HEK293 (cell line): Measurements from ENCODE around the gene VPS26B.

Experiments
- CTCF ChIA-PET: fragments of 350-600 bp; formaldehyde crosslinking; extraction: SDS; loops from one replicate; lab custom pipeline; 2021; ENCODE audit warnings: antibody characterized with exemption; lab: Yijun Ruan, JAX
- POLR2A ChIA-PET: fragments of 300-600 bp; formaldehyde crosslinking; extraction: SDS; loops from one replicate; lab custom pipeline; 2020; ENCODE audit warnings: antibody characterized with exemption, inconsistent platforms; lab: Yijun Ruan, JAX
- H3K27ac ChIP-seq: fragments of 200-500 bp; sonication (Bioruptor generic); 2 replicates; pipeline ENCODE4 v1.5.1; 2014; ENCODE audit warnings: low read depth, low read length, control low read depth, inconsistent platforms; ENCODE audit errors: extremely low read depth
- H3K36me3 ChIP-seq, 2 experiments: fragments of 200-500 bp in 1 of 2; sonication (Bioruptor generic) in 1 of 2; 1 replicate in 1 of 2; 2 replicates in 1 of 2; pipeline ENCODE4 v1.5.1; 2014 to 2017; ENCODE audit warnings: inconsistent platforms in 2 of 2, low read length in 2 of 2; ENCODE audit not compliant: control insufficient read depth in 2 of 2, insufficient read depth in 1 of 2
- H3K4me1 ChIP-seq: fragments of 200-500 bp; sonication (Bioruptor generic); 2 replicates; pipeline ENCODE4 v1.5.1; 2014; ENCODE audit warnings: mild to moderate bottlenecking, low read length, inconsistent platforms; ENCODE audit not compliant: control insufficient read depth, insufficient read depth
- H3K4me3 ChIP-seq: 2 replicates; pipeline ENCODE4 v1.5.1; 2011; ENCODE audit warnings: low read depth, mild to moderate bottlenecking, control low read depth, low read length, moderate library complexity
- H3K9me3 ChIP-seq: fragments of 200-500 bp; sonication (Bioruptor generic); 2 replicates; pipeline ENCODE4 v1.5.1; 2014; ENCODE audit warnings: low read depth, low read length, inconsistent platforms; ENCODE audit not compliant: control insufficient read depth, insufficient read depth
- AEBP2 ChIP-seq: fragments of 450-650 bp; formaldehyde crosslinking; IDR thresholded peaks from 2 replicates; pipeline ENCODE4 v1.5.1; 2016; ENCODE audit warnings: missing biosample characterization, missing genetic modification characterization, borderline replicate concordance
- ATF2 ChIP-seq: fragments of 450-650 bp; formaldehyde crosslinking; IDR thresholded peaks from 2 replicates; pipeline ENCODE4 v1.5.1; 2016; ENCODE audit warnings: missing biosample characterization, missing genetic modification characterization, low read depth
- HOXA7 ChIP-seq: sonication (generic); formaldehyde crosslinking; IDR thresholded peaks from 2 replicates; pipeline ENCODE4 v1.8.1; 2022; ENCODE audit warnings: missing genetic modification reagents, borderline replicate concordance
- TCF7L2 ChIP-seq: IDR thresholded peaks from 2 replicates; pipeline ENCODE4 v1.6.1; 2011; ENCODE audit warnings: low read depth, mild to moderate bottlenecking, inconsistent platforms, low read length, moderate library complexity, borderline replicate concordance
- ZFP37 ChIP-seq: fragments of 450-650 bp; formaldehyde crosslinking; IDR thresholded peaks from 2 replicates; pipeline ENCODE4 v1.5.1; 2016; ENCODE audit warnings: missing biosample characterization, missing genetic modification characterization
- ZNF133 ChIP-seq: fragments of 450-650 bp; formaldehyde crosslinking; IDR thresholded peaks from 2 replicates; pipeline ENCODE4 v1.5.1; 2016; ENCODE audit warnings: missing biosample characterization, missing genetic modification characterization
- ZNF18 ChIP-seq: fragments of 450-650 bp; formaldehyde crosslinking; IDR thresholded peaks from 2 replicates; pipeline ENCODE4 v1.5.1; 2016; ENCODE audit warnings: missing biosample characterization, missing genetic modification characterization
- ZNF24 ChIP-seq: fragments of 450-650 bp; formaldehyde crosslinking; IDR thresholded peaks from 2 replicates; pipeline ENCODE4 v1.5.1; 2016; ENCODE audit warnings: missing biosample characterization, missing genetic modification characterization
- ZNF302 ChIP-seq: fragments of 450-650 bp; formaldehyde crosslinking; IDR thresholded peaks from 2 replicates; pipeline ENCODE4 v1.5.1; 2016; ENCODE audit warnings: missing biosample characterization, missing genetic modification characterization, low read depth
- ZNF335 ChIP-seq: fragments of 450-650 bp; formaldehyde crosslinking; conservative IDR thresholded peaks from 2 replicates; pipeline ENCODE4 v1.5.1; 2016; ENCODE audit warnings: missing biosample characterization, missing genetic modification characterization
- ZNF449 ChIP-seq: fragments of 450-650 bp; formaldehyde crosslinking; IDR thresholded peaks from 2 replicates; pipeline ENCODE4 v1.5.1; 2017; ENCODE audit warnings: missing biosample characterization, mild to moderate bottlenecking, missing genetic modification characterization, moderate library complexity
- ZNF514 ChIP-seq: fragments of 450-650 bp; formaldehyde crosslinking; IDR thresholded peaks from 2 replicates; pipeline ENCODE4 v1.5.1; 2016; ENCODE audit warnings: missing biosample characterization, missing genetic modification characterization
- ZNF645 ChIP-seq: fragments of 450-650 bp; formaldehyde crosslinking; IDR thresholded peaks from 2 replicates; pipeline ENCODE4; 2016; ENCODE audit warnings: missing biosample characterization, missing genetic modification characterization
- ZNF654 ChIP-seq: fragments of 450-650 bp; formaldehyde crosslinking; IDR thresholded peaks from 2 replicates; pipeline ENCODE4 v1.5.1; 2016; ENCODE audit warnings: low read depth, missing biosample characterization, missing genetic modification characterization
- ZNF747 ChIP-seq: fragments of 450-650 bp; formaldehyde crosslinking; IDR thresholded peaks from 2 replicates; pipeline ENCODE4 v1.5.1; 2016; ENCODE audit warnings: missing biosample characterization, missing genetic modification characterization
- ZNF768 ChIP-seq: fragments of 450-650 bp; formaldehyde crosslinking; IDR thresholded peaks from 2 replicates; pipeline ENCODE4 v1.5.1; 2018; ENCODE audit warnings: missing biosample characterization, mild to moderate bottlenecking, missing genetic modification characterization
- ZNF792 ChIP-seq: fragments of 450-650 bp; formaldehyde crosslinking; IDR thresholded peaks from 2 replicates; pipeline ENCODE4 v1.5.1; 2016; ENCODE audit warnings: missing biosample characterization, missing genetic modification characterization
- ZNF843 ChIP-seq: fragments of 450-650 bp; formaldehyde crosslinking; IDR thresholded peaks from 2 replicates; pipeline ENCODE4 v1.5.1; 2016; ENCODE audit warnings: missing biosample characterization, missing genetic modification characterization
- ZSCAN16 ChIP-seq: fragments of 450-650 bp; formaldehyde crosslinking; IDR thresholded peaks from 2 replicates; pipeline ENCODE4 v1.5.1; 2016; ENCODE audit warnings: missing biosample characterization, missing genetic modification characterization

Gene VPS26B

DNA sequence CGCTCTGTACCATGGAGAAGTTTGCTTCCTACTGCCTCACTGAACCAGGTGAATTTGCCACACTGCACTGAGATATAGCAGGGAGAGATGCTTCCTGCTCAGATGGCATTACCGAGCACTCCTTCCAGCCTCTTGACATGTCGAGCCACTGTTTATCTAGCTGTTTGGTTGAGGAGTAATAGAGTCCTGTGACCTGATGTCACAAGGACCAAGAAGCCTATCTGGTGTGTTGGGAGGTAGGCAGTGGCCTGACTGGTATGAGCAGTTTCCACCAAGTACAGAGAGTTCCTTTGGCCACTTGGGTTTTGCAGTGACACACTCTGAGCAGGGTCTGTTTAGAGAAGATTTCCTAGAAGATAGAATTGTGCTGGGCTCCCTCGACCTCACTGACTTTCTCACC, 34.1 kb downstream of the VPS26B start (continued):
- TF ChIP-seq ZNF18 (tag by site-specific recombination) = no peak
- TF ChIP-seq, all 188 proteins: peak for 0

DNA sequence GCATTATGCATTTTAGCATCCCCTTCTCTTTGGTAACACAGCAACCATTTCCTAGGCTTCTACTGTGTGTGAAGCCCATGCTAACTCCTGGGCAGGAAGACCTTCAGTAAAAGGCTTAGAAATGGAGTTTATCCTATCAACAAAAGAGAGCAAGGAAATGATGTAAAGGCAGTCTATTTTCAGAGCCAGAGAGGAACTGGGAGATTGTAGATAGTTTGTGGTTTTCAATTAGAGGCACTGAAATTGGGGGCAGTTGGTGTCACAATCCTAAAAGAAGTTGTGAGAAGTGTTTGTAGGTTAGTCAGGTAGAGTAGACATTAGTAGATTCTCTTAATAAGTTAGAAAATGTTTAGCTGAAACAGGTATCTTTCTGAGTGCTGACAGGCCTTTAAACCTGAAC, 36.0 kb downstream of the VPS26B start:
- Histone ChIP-seq H3K4me3 (no peak overlapping the region), H3K36me3 (peaks cover 0 to 73% of the 10 kb centered on the region in 2 experiments; a peak in 2 of 3 replicates), H3K4me1 (no peaks in the 10 kb centered on the region), H3K9me3 (no peaks in the 10 kb centered on the region), H3K27ac (no peak overlapping the region)
- ChIA-PET CTCF (interaction anchor here (2.2 kb wide), 1 partner anchor 14 kb away, joined by 35 read pairs; the partner anchor contains the start of gene GLB1L3), POLR2A (no interaction called here)
- TF ChIP-seq ZNF133 (tag by site-specific recombination) = no peak
- TF ChIP-seq ZFP37 (tag by site-specific recombination) = no peak
- no peak for TF ChIP-seq HOXA7 (CRISPR knock-in tag)
- no peak for TF ChIP-seq AEBP2 (tag by site-specific recombination)
- no peak for TF ChIP-seq ZNF302 (tag by site-specific recombination)
- no peak for TF ChIP-seq ZNF843 (tag by site-specific recombination)
- TF ChIP-seq ZNF654 (tag by site-specific recombination) = no peak
- no peak for TF ChIP-seq ZNF514 (tag by site-specific recombination)
- no peak for TF ChIP-seq ZSCAN16 (tag by site-specific recombination)
- no peak for TF ChIP-seq ATF2 (tag by site-specific recombination)
- no peak for TF ChIP-seq ZNF449 (tag by site-specific recombination)
- TF ChIP-seq TCF7L2 = no peak
- no peak for TF ChIP-seq ZNF747 (tag by site-specific recombination)
- no peak for TF ChIP-seq ZNF768 (tag by site-specific recombination)
- TF ChIP-seq ZNF792 = no peak
- no peak for TF ChIP-seq ZNF335
- no peak for TF ChIP-seq ZNF24 (tag by site-specific recombination)
- no peak for TF ChIP-seq ZNF645 (tag by site-specific recombination)
